Activated CD4-positive, alpha-beta T cell treated with anti-CD3 and anti-CD28 coated beads, Interleukin-2, amount 50 U/mL, for 4 hours (primary cell): Measurements from ENCODE around the gene PALM.

Experiments
- DNase-seq, 2 experiments: peaks; one replicate each; pipeline ENCODE4 v3.0.0-alpha.2; 2020

PALM gene

GRCh38 chr19:752652-753517 lies 44.1 kb downstream of the PALM start:
- no peak for DNase-seq

- DNase-seq: no peak
These were observed 45.8 kb downstream of the PALM start for GRCh38 chr19:754530-754929.

GRCh38 chr19:755063-755462 lies 46.3 kb downstream of the PALM start:
- DNase-seq: no peak

GRCh38 chr19:756236-756635 lies 47.5 kb downstream of the PALM start:
- no peak for DNase-seq

- DNase-seq: no peak
These were observed 48.3 kb downstream of the PALM start for GRCh38 chr19:756821-757688.

GRCh38 chr19:757811-758668 lies 49.3 kb downstream of the PALM start:
- no peak for DNase-seq

- no peak for DNase-seq
These were observed 54.4 kb downstream of the PALM start for GRCh38 chr19:763181-763580.

GRCh38 chr19:763869-764268 lies 55.1 kb downstream of the PALM start:
- DNase-seq: no peak

GRCh38 chr19:764301-764700 lies 55.6 kb downstream of the PALM start:
- no peak for DNase-seq

GRCh38 chr19:765179-765738 lies 56.5 kb downstream of the PALM start:
- no peak for DNase-seq

GRCh38 chr19:768424-768823 lies 59.7 kb downstream of the PALM start:
- DNase-seq: no peak

- DNase-seq: no peak
These were observed 60.9 kb downstream of the PALM start for GRCh38 chr19:769616-770015.

- DNase-seq: peak in 1 of 2 experiments; percentile 10
These were observed 62.6 kb downstream of the PALM start for GRCh38 chr19:771332-771785.

- DNase-seq: no peak
These were observed 63.3 kb downstream of the PALM start for GRCh38 chr19:772063-772462.

GRCh38 chr19:772730-773436 lies 64.1 kb downstream of the PALM start:
- DNase-seq: no peak

- no peak for DNase-seq
These were observed 67.8 kb downstream of the PALM start for GRCh38 chr19:776549-776948.

- no peak for DNase-seq
These were observed 70.3 kb downstream of the PALM start for GRCh38 chr19:778910-779653.

GRCh38 chr19:780935-781334 lies 72.2 kb downstream of the PALM start:
- DNase-seq: no peak

- DNase-seq: no peak
These were observed 73.1 kb downstream of the PALM start for GRCh38 chr19:781800-782184.

- DNase-seq: no peak
These were observed 73.6 kb downstream of the PALM start for GRCh38 chr19:782185-782877.
